NT2/D1 (cell line): ENCODE results near the gene TBCE.
A peak's percentile ranks its signal among the peaks of the same experiment; 100 is the strongest.

Experiments used
- DNase-seq: peaks from one replicate; pipeline ENCODE4 v3.0.0-alpha.2; 2011; ENCODE audit warnings: low read depth, low spot score
- H3K27me3 ChIP-seq: 2 replicates; pipeline ENCODE4 v1.6.0; 2011; ENCODE audit warnings: mild to moderate bottlenecking; ENCODE audit not compliant: insufficient read length, insufficient read depth
- H3K36me3 ChIP-seq: 2 replicates; pipeline ENCODE4 v1.6.1; 2011; ENCODE audit warnings: mild to moderate bottlenecking, low read length, mixed read lengths; ENCODE audit not compliant: insufficient read depth, insufficient read length
- H3K4me1 ChIP-seq: 2 replicates; pipeline ENCODE4 v1.5.1; 2011; ENCODE audit not compliant: insufficient read depth, insufficient read length
- H3K4me3 ChIP-seq: 2 replicates; pipeline ENCODE4 v1.5.1; 2011; ENCODE audit warnings: low read depth; ENCODE audit not compliant: insufficient read length
- H3K9ac ChIP-seq: 2 replicates; pipeline ENCODE4 v1.6.0; 2011; ENCODE audit warnings: low read depth; ENCODE audit not compliant: insufficient read length
- H3K9me3 ChIP-seq: 2 replicates; pipeline ENCODE4 v1.5.1; 2011; ENCODE audit warnings: mild to moderate bottlenecking, low read length; ENCODE audit not compliant: insufficient read depth
- SUZ12 ChIP-seq: IDR thresholded peaks from 2 replicates; pipeline ENCODE4 v1.6.1; 2011; ENCODE audit not compliant: insufficient read length, insufficient read depth; ENCODE audit errors: extremely low read depth
- YY1 ChIP-seq: IDR thresholded peaks from 2 replicates; pipeline ENCODE4 v1.6.1; 2011; ENCODE audit not compliant: insufficient read length, insufficient read depth
- ZNF274 ChIP-seq: IDR thresholded peaks from 2 replicates; pipeline ENCODE4 v1.6.1; 2011; ENCODE audit warnings: mild to moderate bottlenecking, low read depth, low read length

The TBCE gene

GRCh38 chr1:235326719-235327558 is 40.3 kb upstream of the TBCE start:
- H3K9ac ChIP-seq, result peak overlapping the region; percentile 95
- peak overlapping the region; percentile 86 for H3K4me3 ChIP-seq
- H3K36me3 ChIP-seq, result peaks cover 28% of the 10 kb centered on the region
- H3K4me1 ChIP-seq, result no peaks in the 10 kb centered on the region
- no peaks in the 10 kb centered on the region for H3K27me3 ChIP-seq
- H3K9me3 ChIP-seq, result no peaks in the 10 kb centered on the region
- TF ChIP-seq ZNF274, result no peak
- TF ChIP-seq SUZ12, result no peak
- no peak for TF ChIP-seq YY1
- peak; percentile 13 for DNase-seq

- TF ChIP-seq ZNF274, result no peak
- no peak for TF ChIP-seq YY1
- Histone ChIP-seq H3K4me3 (peak within 1 kb of the TSS; percentile 86), H3K9ac (peak within 1 kb of the TSS; percentile 97), H3K9me3 (no peaks in the 10 kb centered on the region), H3K27me3 (no peaks in the 10 kb centered on the region), H3K4me1 (no peaks in the 10 kb centered on the region), H3K36me3 (peaks cover 30% of the 10 kb centered on the region)
- DNase-seq, result no peak
Measured at GRCh38 chr1:235327559-235328270, 39.5 kb upstream of the TBCE start, which contains the start of gene ARID4B. Gene ARID4B (minus strand): TSS chr1:235328179. CDS start chr1:235326919, 1,260 bp downstream.

GRCh38 chr1:235328271-235329138 is 38.7 kb upstream of the TBCE start, which contains the start of gene GGPS1:
Gene GGPS1 (plus strand): TSS chr1:235328570. CDS start chr1:235335265, 6,695 bp downstream.
- peak within 1 kb of the TSS; percentile 97 for H3K9ac ChIP-seq
- H3K36me3 ChIP-seq, result peaks cover 24% of the 10 kb centered on the region
- DNase-seq, result peak; percentile 100
- H3K9me3 ChIP-seq, result no peaks in the 10 kb centered on the region
- H3K4me1 ChIP-seq, result no peaks in the 10 kb centered on the region
- peak within 1 kb of the TSS; percentile 86 for H3K4me3 ChIP-seq
- TF ChIP-seq SUZ12, result no peak
- no peak for TF ChIP-seq YY1
- TF ChIP-seq ZNF274, result no peak
- no peaks in the 10 kb centered on the region for H3K27me3 ChIP-seq

- Histone ChIP-seq H3K9me3 (no peaks in the 10 kb centered on the region), H3K36me3 (peaks cover 20% of the 10 kb centered on the region), H3K4me1 (no peaks in the 10 kb centered on the region), H3K4me3 (peak overlapping the region; percentile 82), H3K9ac (peak overlapping the region; percentile 97), H3K27me3 (no peaks in the 10 kb centered on the region)
- peak; percentile 40 for DNase-seq
- TF ChIP-seq SUZ12 (no peak), ZNF274 (no peak), YY1 (no peak)
Measured at GRCh38 chr1:235329139-235329902, 37.9 kb upstream of the TBCE start.

- Histone ChIP-seq H3K36me3 (peaks cover 30% of the 10 kb centered on the region), H3K9ac (no peak overlapping the region), H3K27me3 (no peaks in the 10 kb centered on the region), H3K4me1 (no peaks in the 10 kb centered on the region), H3K9me3 (no peaks in the 10 kb centered on the region), H3K4me3 (no peak overlapping the region)
- TF ChIP-seq ZNF274 (no peak), YY1 (no peak), SUZ12 (no peak)
- DNase-seq, result no peak
Measured at GRCh38 chr1:235330918-235331285, 36.3 kb upstream of the TBCE start.

GRCh38 chr1:235331401-235331800 is 35.8 kb upstream of the TBCE start:
- Histone ChIP-seq H3K27me3 (no peaks in the 10 kb centered on the region), H3K9me3 (no peaks in the 10 kb centered on the region), H3K4me3 (no peak overlapping the region), H3K36me3 (peaks cover 33% of the 10 kb centered on the region), H3K4me1 (no peaks in the 10 kb centered on the region), H3K9ac (no peak overlapping the region)
- TF ChIP-seq ZNF274, result no peak
- no peak for TF ChIP-seq SUZ12
- TF ChIP-seq YY1, result no peak
- no peak for DNase-seq
